Measurements from ENCODE around the gene MSH3. TPM values are rescaled to one million over a fixed set of nuclear protein-coding genes. Genes with fewer than 3 reads are reported as not detected.
A peak's percentile ranks its signal among the peaks of the same experiment; 100 is the strongest.
"Not testable (repeated sequence)": the region's sequence is repeated elsewhere in the genome, so short reads cannot be mapped to it uniquely, and the experiment has no call there.

Gene MSH3
- total RNA-seq, 1 donor from 2014 or later: 13.0 TPM

- no peak overlapping the region for H3K27ac Mint-ChIP-seq (ENCODE audit: unreplicated experiment)
- TF ChIP-seq CTCF (IDR thresholded peaks at IDR 0.05; ENCODE audit: unreplicated experiment): no peak
- no peak for DNase-seq (ENCODE audit: low spot score)
- H3K27me3 Mint-ChIP-seq (ENCODE audit: unreplicated experiment): no peaks in the 10 kb centered on the region
- no peaks in the 10 kb centered on the region for H3K36me3 Mint-ChIP-seq (ENCODE audit: low read depth, unreplicated experiment)
- H3K4me3 Mint-ChIP-seq (ENCODE audit: unreplicated experiment): no peak overlapping the region
- no peaks in the 10 kb centered on the region for H3K9me3 Mint-ChIP-seq (ENCODE audit: unreplicated experiment)
- H3K4me1 Mint-ChIP-seq (ENCODE audit: unreplicated experiment): peaks cover 15% of the 10 kb centered on the region
Observed at GRCh38 chr5:80870442-80870841, 216.0 kb downstream of the MSH3 start.

- Mint-ChIP-seq H3K36me3 (ENCODE audit: low read depth, unreplicated experiment) (no peaks in the 10 kb centered on the region), H3K4me1 (ENCODE audit: unreplicated experiment) (peaks cover 11% of the 10 kb centered on the region), H3K4me3 (ENCODE audit: unreplicated experiment) (no peak overlapping the region), H3K9me3 (ENCODE audit: unreplicated experiment) (no peaks in the 10 kb centered on the region), H3K27ac (ENCODE audit: unreplicated experiment) (no peak overlapping the region), H3K27me3 (ENCODE audit: unreplicated experiment) (no peaks in the 10 kb centered on the region)
- no peak for TF ChIP-seq CTCF (IDR thresholded peaks at IDR 0.05; ENCODE audit: unreplicated experiment)
- DNase-seq (ENCODE audit: low spot score): no peak
Observed at GRCh38 chr5:80871541-80871961, 217.1 kb downstream of the MSH3 start.

- no peak for TF ChIP-seq CTCF (IDR thresholded peaks at IDR 0.05; ENCODE audit: unreplicated experiment)
- peaks cover 2% of the 10 kb centered on the region for H3K4me1 Mint-ChIP-seq (ENCODE audit: unreplicated experiment)
- no peak for DNase-seq (ENCODE audit: low spot score)
- no peak overlapping the region for H3K4me3 Mint-ChIP-seq (ENCODE audit: unreplicated experiment)
- H3K36me3 Mint-ChIP-seq (ENCODE audit: low read depth, unreplicated experiment): peaks cover 9% of the 10 kb centered on the region
- no peaks in the 10 kb centered on the region for H3K27me3 Mint-ChIP-seq (ENCODE audit: unreplicated experiment)
- H3K27ac Mint-ChIP-seq (ENCODE audit: unreplicated experiment): no peak overlapping the region
- no peaks in the 10 kb centered on the region for H3K9me3 Mint-ChIP-seq (ENCODE audit: unreplicated experiment)
Observed at GRCh38 chr5:80874162-80874561, 219.7 kb downstream of the MSH3 start.

GRCh38 chr5:80877592-80877991 lies 223.1 kb downstream of the MSH3 start:
- Mint-ChIP-seq H3K4me3 (ENCODE audit: unreplicated experiment) (peak overlapping the region; percentile 39), H3K4me1 (ENCODE audit: unreplicated experiment) (no peaks in the 10 kb centered on the region), H3K9me3 (ENCODE audit: unreplicated experiment) (no peaks in the 10 kb centered on the region), H3K27ac (ENCODE audit: unreplicated experiment) (no peak overlapping the region), H3K36me3 (ENCODE audit: low read depth, unreplicated experiment) (peaks cover 9% of the 10 kb centered on the region), H3K27me3 (ENCODE audit: unreplicated experiment) (no peaks in the 10 kb centered on the region)
- TF ChIP-seq CTCF (IDR thresholded peaks at IDR 0.05; ENCODE audit: unreplicated experiment): no peak
- DNase-seq (ENCODE audit: low spot score): no peak

- H3K36me3 Mint-ChIP-seq (ENCODE audit: low read depth, unreplicated experiment): peaks cover 9% of the 10 kb centered on the region
- no peak for DNase-seq (ENCODE audit: low spot score)
Observed at GRCh38 chr5:80881726-80882125, 227.3 kb downstream of the MSH3 start.

GRCh38 chr5:80883390-80883789 lies 228.9 kb downstream of the MSH3 start:
- H3K36me3 Mint-ChIP-seq (ENCODE audit: low read depth, unreplicated experiment); DNase-seq (ENCODE audit: low spot score); H3K4me3 Mint-ChIP-seq (ENCODE audit: unreplicated experiment); H3K27ac Mint-ChIP-seq (ENCODE audit: unreplicated experiment); H3K4me1 Mint-ChIP-seq (ENCODE audit: unreplicated experiment); H3K9me3 Mint-ChIP-seq (ENCODE audit: unreplicated experiment); H3K27me3 Mint-ChIP-seq (ENCODE audit: unreplicated experiment): not testable (repeated sequence)

More at GRCh38 chr5:80881726-80882125, 227.3 kb downstream of the MSH3 start:
- Mint-ChIP-seq H3K4me3 (ENCODE audit: unreplicated experiment) (no peak overlapping the region), H3K9me3 (ENCODE audit: unreplicated experiment) (no peaks in the 10 kb centered on the region), H3K27me3 (ENCODE audit: unreplicated experiment) (no peaks in the 10 kb centered on the region), H3K27ac (ENCODE audit: unreplicated experiment) (no peak overlapping the region), H3K4me1 (ENCODE audit: unreplicated experiment) (peaks cover 8% of the 10 kb centered on the region)
- TF ChIP-seq CTCF (IDR thresholded peaks at IDR 0.05; ENCODE audit: unreplicated experiment): no peak
